PC-9 (cell line): Measurements from ENCODE around the gene HHIPL1.

Source experiments
- EZH2 ChIP-seq: fragments of 200-600 bp; sonication (generic); IDR thresholded peaks from 2 replicates; pipeline ENCODE4 v1.8.0; 2017; ENCODE audit warnings: antibody characterized with exemption, low read depth
- TF ChIP-seq, protein P1 (sequence below): fragments of 200-600 bp; sonication (generic); conservative IDR thresholded peaks from 2 replicates; pipeline ENCODE4 v1.6.1; 2017; ENCODE audit warnings: mixed run types, antibody characterized with exemption, mild to moderate bottlenecking, moderate library complexity

DNA sequence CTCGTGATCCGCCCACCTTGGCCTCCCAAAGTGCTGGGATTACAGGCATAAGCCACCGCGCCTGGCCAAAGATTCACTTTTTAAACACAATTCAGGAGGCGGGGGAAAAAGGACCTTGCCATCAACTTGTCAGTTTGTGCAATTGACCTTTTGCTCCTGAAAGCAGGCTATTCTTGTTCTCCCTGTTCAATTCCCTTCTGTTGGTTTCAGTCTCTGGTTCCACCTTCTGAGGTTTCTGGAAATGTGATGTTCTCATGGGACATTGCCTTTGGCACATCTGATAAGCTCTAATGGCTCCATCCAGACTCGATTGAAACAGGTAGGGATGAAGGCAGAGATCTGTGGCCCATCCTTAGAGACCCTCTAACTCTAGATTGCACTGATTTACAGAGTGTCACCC lies 23.0 kb upstream of the HHIPL1 start:
- TF ChIP-seq, protein P1, sequence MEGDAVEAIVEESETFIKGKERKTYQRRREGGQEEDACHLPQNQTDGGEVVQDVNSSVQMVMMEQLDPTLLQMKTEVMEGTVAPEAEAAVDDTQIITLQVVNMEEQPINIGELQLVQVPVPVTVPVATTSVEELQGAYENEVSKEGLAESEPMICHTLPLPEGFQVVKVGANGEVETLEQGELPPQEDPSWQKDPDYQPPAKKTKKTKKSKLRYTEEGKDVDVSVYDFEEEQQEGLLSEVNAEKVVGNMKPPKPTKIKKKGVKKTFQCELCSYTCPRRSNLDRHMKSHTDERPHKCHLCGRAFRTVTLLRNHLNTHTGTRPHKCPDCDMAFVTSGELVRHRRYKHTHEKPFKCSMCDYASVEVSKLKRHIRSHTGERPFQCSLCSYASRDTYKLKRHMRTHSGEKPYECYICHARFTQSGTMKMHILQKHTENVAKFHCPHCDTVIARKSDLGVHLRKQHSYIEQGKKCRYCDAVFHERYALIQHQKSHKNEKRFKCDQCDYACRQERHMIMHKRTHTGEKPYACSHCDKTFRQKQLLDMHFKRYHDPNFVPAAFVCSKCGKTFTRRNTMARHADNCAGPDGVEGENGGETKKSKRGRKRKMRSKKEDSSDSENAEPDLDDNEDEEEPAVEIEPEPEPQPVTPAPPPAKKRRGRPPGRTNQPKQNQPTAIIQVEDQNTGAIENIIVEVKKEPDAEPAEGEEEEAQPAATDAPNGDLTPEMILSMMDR: no peak
- TF ChIP-seq EZH2: no peak
